HepG2 (cell line): Measurements from ENCODE around the gene ACTR6.

Experiments used
- CTCF ChIP-seq: sonication (generic); formaldehyde crosslinking; IDR thresholded peaks from 2 replicates; pipeline ENCODE4 v1.5.0; 2020; ENCODE audit warnings: mild to moderate bottlenecking, missing genetic modification reagents, moderate library complexity
- FOXM1 ChIP-seq: sonication (generic); formaldehyde crosslinking; IDR thresholded peaks from 2 replicates; pipeline ENCODE4 v1.5.0; 2020; ENCODE audit warnings: missing genetic modification reagents
- TCF7L2 ChIP-seq: IDR thresholded peaks from 2 replicates; pipeline ENCODE4 v1.6.1; 2011; ENCODE audit warnings: mild to moderate bottlenecking, low read depth, low read length, moderate library complexity

GRCh38 chr12:100253437-100253836 is 52.8 kb downstream of the ACTR6 start:
- TF ChIP-seq FOXM1 (no peak), CTCF (CRISPR knock-in tag) (no peak), TCF7L2 (no peak)
